Epidermal melanocyte (primary cell): ENCODE data around the gene NRAS.

Experiments used
- DNase-seq: peaks from one replicate; pipeline ENCODE4 v3.0.0; 2011; ENCODE audit warnings: low spot score; ENCODE audit not compliant: insufficient read length

NRAS gene

GRCh38 chr1:114685851-114686250 lies 30.7 kb downstream of the NRAS start:
- no peak for DNase-seq

GRCh38 chr1:114677691-114678090 lies 38.9 kb downstream of the NRAS start:
- DNase-seq: no peak

DNA sequence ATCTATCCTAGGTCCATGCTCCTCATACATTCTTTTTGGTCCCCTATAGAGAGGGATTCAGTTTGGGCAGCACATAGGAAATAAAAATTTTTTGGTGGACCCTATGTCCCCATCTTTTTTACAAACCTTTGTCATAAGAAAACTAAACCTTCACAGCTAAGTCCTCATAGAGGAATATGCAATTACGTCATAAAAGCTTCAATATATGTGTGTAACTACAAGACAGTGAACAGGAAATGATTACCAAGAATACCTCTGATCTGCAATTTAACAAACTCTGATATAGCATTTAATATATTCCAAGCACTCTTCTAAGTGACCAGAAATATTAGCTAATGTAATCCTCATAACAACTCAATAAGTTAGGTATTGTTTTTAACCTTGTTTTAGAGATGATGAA lies 40.5 kb downstream of the NRAS start:
- DNase-seq: no peak

- no peak for DNase-seq
Measured at GRCh38 chr1:114671939-114672275, 44.7 kb downstream of the NRAS start.

GRCh38 chr1:114671011-114671938 lies 45.3 kb downstream of the NRAS start:
- DNase-seq: no peak

DNA sequence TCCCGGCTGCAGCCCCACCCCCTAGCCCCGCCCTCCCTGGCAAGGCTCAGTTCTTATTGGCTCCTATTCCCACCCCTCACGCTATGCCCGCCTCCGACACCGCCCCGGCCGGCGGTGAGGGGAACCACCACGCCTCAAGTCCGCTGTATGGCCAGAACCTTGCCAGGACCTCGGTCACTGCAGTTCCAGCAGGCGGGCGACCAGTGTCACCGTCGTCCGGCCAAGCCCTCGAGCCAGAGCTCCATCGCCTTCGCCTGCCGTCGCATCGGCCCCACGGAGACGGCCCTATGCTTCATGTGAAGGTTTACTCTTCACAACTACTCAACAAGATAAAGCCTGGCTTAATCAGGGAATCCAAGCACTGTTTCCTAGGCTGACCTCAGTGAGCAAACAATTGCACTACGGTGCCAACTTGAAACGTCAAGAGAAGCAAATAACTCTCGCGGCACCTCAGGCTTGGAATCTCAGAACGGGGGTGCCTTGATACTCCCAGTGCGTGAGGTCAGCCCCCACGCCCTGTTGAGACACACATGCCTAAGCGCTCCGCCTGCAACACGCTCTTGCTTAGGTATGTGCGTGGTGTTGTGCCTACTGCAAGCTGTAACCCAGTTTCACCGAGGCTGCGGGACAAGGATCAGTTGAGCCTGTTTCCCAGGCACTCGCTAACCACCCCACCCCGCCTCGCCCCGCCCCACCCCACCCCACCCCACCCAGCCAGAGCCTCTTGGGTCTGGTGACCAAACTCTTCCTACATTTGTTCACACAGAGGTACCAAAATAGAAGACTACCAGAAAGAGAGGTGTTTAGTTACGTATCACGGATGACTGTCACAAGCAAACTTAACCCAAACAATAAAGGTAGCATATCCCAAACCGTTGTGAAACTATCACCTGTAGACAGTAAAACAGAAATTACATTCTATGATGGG lies 46.2 kb downstream of the NRAS start:
- peak; percentile 70 for DNase-seq

DNA sequence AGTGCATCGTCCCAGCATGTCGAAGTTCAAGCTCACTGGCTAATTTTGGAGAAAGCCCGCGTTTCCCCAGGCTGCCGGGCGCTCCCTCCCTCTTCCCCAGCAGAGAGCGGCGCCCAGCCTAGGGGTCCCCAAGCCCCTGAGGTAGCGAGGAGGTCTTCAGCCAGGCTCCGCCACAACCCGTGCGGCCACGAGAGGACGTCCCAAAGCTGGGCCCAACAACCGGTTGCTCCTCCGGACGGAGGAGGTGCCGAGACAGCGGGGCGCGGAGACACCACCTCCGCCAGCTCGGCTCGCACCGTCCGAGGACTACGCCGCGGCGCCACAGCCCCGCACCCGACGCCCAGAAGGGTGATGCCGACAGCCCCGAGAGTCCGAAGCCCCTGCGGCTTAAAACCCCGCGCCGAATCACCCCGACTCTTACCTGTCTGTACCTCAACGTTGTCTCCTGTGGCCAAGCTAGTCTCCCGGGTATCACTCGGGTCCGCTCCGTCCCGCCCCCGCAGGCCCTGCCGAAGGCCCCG lies 46.9 kb downstream of the NRAS start, which contains the start of gene DENND2C:
DENND2C (minus strand) TSS at position 488 of the 521 bp plus-strand sequence. CDS start 44,065 bp downstream, outside the sequence.
- DNase-seq: no peak

- DNase-seq: no peak
Measured at GRCh38 chr1:114668784-114669561, 47.6 kb downstream of the NRAS start.

DNA sequence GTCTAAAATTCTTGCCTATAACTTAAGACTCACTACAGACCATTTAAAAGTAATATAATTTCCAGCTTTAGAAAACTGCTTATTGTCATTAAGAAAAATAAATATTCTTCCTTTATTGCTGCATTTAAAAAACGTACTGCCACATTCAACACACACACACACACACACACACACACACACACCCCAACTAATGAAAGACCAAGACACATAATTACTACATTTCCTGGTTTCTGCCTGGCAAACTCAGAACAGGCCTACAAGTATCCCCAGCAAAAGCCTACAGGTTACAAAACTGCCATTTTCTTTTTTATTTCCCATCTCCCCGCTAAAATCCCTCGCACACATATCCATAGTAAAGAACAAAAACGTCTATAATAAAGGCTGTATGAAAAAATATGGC lies 48.2 kb downstream of the NRAS start:
- no peak for DNase-seq

DNA sequence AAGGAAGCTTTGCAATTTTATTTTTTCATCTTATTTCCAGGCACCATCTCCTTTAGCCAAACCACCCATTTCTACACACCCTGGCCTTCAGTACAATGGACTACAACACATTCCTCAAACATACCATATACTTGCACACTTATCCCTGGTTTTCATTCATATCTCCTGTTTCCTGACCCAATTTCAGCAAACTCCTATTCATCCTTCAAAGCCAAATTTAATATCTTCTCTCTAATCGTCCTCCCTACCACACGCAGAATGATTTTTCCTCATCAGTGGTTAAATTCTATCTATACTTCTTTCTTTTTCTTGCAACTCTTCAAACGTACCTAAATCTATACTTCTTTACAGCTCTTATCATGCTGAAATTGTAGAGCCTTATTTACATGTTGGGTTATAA lies 49.6 kb downstream of the NRAS start:
- no peak for DNase-seq

- DNase-seq: no peak
Measured at GRCh38 chr1:114660238-114660637, 56.3 kb downstream of the NRAS start.
